A673 (cell line): Measurements from ENCODE around the gene LPP. TPM values are rescaled to one million over a fixed set of nuclear protein-coding genes. Genes with fewer than 3 reads are reported as not detected.

Experiments
- BruUV-seq: library from RNA; stranded (reverse); fragments of 400-500 nt; replicated peaks from 2 replicates; lab custom pipeline; 2021; lab: Mats Ljungman, UMichigan
- CTCF ChIA-PET: fragments of 300-600 bp; sonication (Branson Sonifier 250); formaldehyde crosslinking; loops from one replicate; lab custom pipeline; 2022; ENCODE audit warnings: antibody characterized with exemption; lab: Charles Lee
- POLR2A ChIA-PET: fragments of 300-600 bp; sonication (Branson Sonifier 250); formaldehyde crosslinking; loops from one replicate; lab custom pipeline; 2022; ENCODE audit warnings: antibody characterized with exemption; ENCODE audit not compliant: low non-redundant PET; lab: Charles Lee
- DNase-seq: peaks from one replicate; pipeline ENCODE4 v3.0.0-alpha.2; 2015; ENCODE audit warnings: low spot score
- H3K27ac ChIP-seq: fragments of 200-600 bp; sonication (generic); 2 replicates; pipeline ENCODE4 v1.5.1; 2016; ENCODE audit warnings: mixed run types, low read depth, mild to moderate bottlenecking, mixed read lengths, antibody characterized with exemption, low read length; ENCODE audit not compliant: poor library complexity, severe bottlenecking
- H3K27me3 ChIP-seq: fragments of 200-600 bp; sonication (generic); replicated peaks from 2 replicates; pipeline ENCODE4 v1.6.1; 2017; ENCODE audit warnings: mixed run types, low read depth, mild to moderate bottlenecking, mixed read lengths, antibody characterized with exemption, low read length; ENCODE audit not compliant: insufficient read depth, poor library complexity
- H3K36me3 ChIP-seq: fragments of 200-600 bp; sonication (generic); 2 replicates; pipeline ENCODE4 v1.6.1; 2016; ENCODE audit warnings: mixed run types, mild to moderate bottlenecking, mixed read lengths, antibody characterized with exemption, low read length; ENCODE audit not compliant: insufficient read depth, poor library complexity, severe bottlenecking
- H3K4me1 ChIP-seq: fragments of 200-600 bp; sonication (generic); 2 replicates; pipeline ENCODE4 v1.6.1; 2017; ENCODE audit warnings: mixed run types, mild to moderate bottlenecking, mixed read lengths, antibody characterized with exemption, low read length; ENCODE audit not compliant: insufficient read depth, poor library complexity, severe bottlenecking
- H3K4me3 ChIP-seq: fragments of 200-600 bp; sonication (generic); 2 replicates; pipeline ENCODE4 v1.5.1; 2016; ENCODE audit warnings: low read depth, mixed run types, mild to moderate bottlenecking, mixed read lengths, low read length; ENCODE audit not compliant: poor library complexity, severe bottlenecking
- H3K9me3 ChIP-seq: fragments of 200-600 bp; sonication (generic); 2 replicates; pipeline ENCODE4 v1.6.1; 2016; ENCODE audit warnings: mixed run types, low read depth, mild to moderate bottlenecking, mixed read lengths, antibody characterized with exemption, low read length; ENCODE audit not compliant: poor library complexity, severe bottlenecking
- EZH2 ChIP-seq: fragments of 200-600 bp; sonication (generic); IDR thresholded peaks from 2 replicates; pipeline ENCODE4 v1.6.1; 2017; ENCODE audit warnings: borderline replicate concordance, low read depth, mild to moderate bottlenecking, mixed read lengths, antibody characterized with exemption, low read length; ENCODE audit not compliant: poor library complexity, severe bottlenecking
- intact Hi-C: fragments of 100-400 bp; cut with micrococcal nuclease; formaldehyde crosslinking; loops from one replicate; pipeline ENCODE4 v1.10.0; 2022; ENCODE audit not compliant: unreplicated experiment
- total RNA-seq: library from RNA; stranded (reverse); gene quantifications from 2 replicates; pipeline ENCODE4 v1.2.3, GENCODE V29; 2021
- TF ChIP-seq, protein P1 (sequence below): fragments of 300-800, 200-600 bp; sonication (generic); conservative IDR thresholded peaks from 2 replicates; pipeline ENCODE4 v1.5.1; 2017; ENCODE audit warnings: low read depth, mild to moderate bottlenecking, antibody characterized with exemption, low read length, moderate library complexity, mixed read lengths

Gene LPP
- total RNA-seq, 1 experiment from 2014 or later, result 39.7 TPM

DNA sequence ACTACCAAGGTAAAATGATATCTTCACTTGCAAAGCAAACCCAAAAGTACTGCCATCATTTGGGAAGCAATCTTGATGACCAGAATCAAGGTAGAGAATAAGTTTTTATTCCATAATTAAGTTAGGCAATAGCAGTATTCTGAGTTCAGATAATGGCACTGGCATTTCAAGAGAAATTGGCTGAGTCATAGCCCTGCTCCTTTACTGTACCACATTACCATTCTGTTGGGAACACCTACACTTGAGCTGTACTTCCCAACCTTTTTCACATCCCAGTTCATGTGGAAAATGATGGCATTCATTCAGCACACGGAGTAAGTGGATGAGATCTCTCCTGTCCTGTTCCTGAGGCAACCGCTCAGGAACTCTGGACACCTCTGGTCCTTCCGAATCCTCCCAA lies 706.2 kb downstream of the LPP start:
- CTCF ChIA-PET, result no interaction called here
- POLR2A ChIA-PET, result no interaction called here
- H3K27me3 ChIP-seq, result no peaks in the 10 kb centered on the region
- H3K9me3 ChIP-seq, result no peaks in the 10 kb centered on the region
- no TSS peak for BruUV-seq
- intact Hi-C loops, result no loop called here
- H3K36me3 ChIP-seq, result no peaks in the 10 kb centered on the region
- H3K4me1 ChIP-seq, result no peaks in the 10 kb centered on the region
- H3K27ac ChIP-seq, result no peak overlapping the region
- TF ChIP-seq, protein P1, sequence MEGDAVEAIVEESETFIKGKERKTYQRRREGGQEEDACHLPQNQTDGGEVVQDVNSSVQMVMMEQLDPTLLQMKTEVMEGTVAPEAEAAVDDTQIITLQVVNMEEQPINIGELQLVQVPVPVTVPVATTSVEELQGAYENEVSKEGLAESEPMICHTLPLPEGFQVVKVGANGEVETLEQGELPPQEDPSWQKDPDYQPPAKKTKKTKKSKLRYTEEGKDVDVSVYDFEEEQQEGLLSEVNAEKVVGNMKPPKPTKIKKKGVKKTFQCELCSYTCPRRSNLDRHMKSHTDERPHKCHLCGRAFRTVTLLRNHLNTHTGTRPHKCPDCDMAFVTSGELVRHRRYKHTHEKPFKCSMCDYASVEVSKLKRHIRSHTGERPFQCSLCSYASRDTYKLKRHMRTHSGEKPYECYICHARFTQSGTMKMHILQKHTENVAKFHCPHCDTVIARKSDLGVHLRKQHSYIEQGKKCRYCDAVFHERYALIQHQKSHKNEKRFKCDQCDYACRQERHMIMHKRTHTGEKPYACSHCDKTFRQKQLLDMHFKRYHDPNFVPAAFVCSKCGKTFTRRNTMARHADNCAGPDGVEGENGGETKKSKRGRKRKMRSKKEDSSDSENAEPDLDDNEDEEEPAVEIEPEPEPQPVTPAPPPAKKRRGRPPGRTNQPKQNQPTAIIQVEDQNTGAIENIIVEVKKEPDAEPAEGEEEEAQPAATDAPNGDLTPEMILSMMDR, result no peak
- TF ChIP-seq EZH2, result no peak
- DNase-seq, result no peak
- H3K4me3 ChIP-seq, result no peak overlapping the region

GRCh38 chr3:188861842-188862744 lies 708.1 kb downstream of the LPP start:
- Histone ChIP-seq H3K27me3 (no peaks in the 10 kb centered on the region), H3K4me1 (no peaks in the 10 kb centered on the region), H3K27ac (no peak overlapping the region), H3K36me3 (no peaks in the 10 kb centered on the region), H3K4me3 (no peak overlapping the region), H3K9me3 (no peaks in the 10 kb centered on the region)
- intact Hi-C loops, result no loop called here
- BruUV-seq, result no TSS peak
- TF ChIP-seq, protein P1, result no peak
- no peak for TF ChIP-seq EZH2
- CTCF ChIA-PET, result interaction anchor here (0.6 kb wide), 1 partner anchor 91 kb away, joined by 4 read pairs; no protein-coding TSS in a partner anchor
- POLR2A ChIA-PET, result no interaction called here
- no peak for DNase-seq

GRCh38 chr3:188863999-188864406 lies 710.0 kb downstream of the LPP start:
- H3K27ac ChIP-seq, result no peak overlapping the region
- DNase-seq, result no peak
- intact Hi-C loops, result no loop called here
- H3K4me3 ChIP-seq, result no peak overlapping the region
- no peaks in the 10 kb centered on the region for H3K36me3 ChIP-seq
- peaks cover 10% of the 10 kb centered on the region for H3K4me1 ChIP-seq
- no peaks in the 10 kb centered on the region for H3K9me3 ChIP-seq
- CTCF ChIA-PET, result no interaction called here
- no peak for TF ChIP-seq EZH2
- TF ChIP-seq, protein P1, result no peak
- POLR2A ChIA-PET, result no interaction called here
- no TSS peak for BruUV-seq
- H3K27me3 ChIP-seq, result no peaks in the 10 kb centered on the region
